K562 (cell line): ENCODE measurements around the gene ENOX2. TPM values are rescaled to one million over a fixed set of nuclear protein-coding genes. Genes with fewer than 3 reads are reported as not detected.

Experiments
- ATAC-seq: fragments of 200-7000 bp; cut with Tn5 transposase; 3 replicates; pipeline ENCODE4 v1.9.1; 2020; ENCODE audit warnings: moderate library complexity
- BruUV-seq: library from RNA; stranded (reverse); fragments of 400-500 nt; replicated peaks from 2 replicates; lab custom pipeline; 2021; lab: Mats Ljungman, UMichigan
- CTCF ChIA-PET: fragments of 300-600 bp; formaldehyde crosslinking; extraction: SDS; loops from one replicate; lab custom pipeline; 2021; ENCODE audit warnings: low intra/inter-chr PET ratio; lab: Yijun Ruan, JAX
- POLR2A ChIA-PET: fragments of 300-600, 350-650 bp; sonication (Branson Sonifier 250); formaldehyde crosslinking; extraction: SDS; loops from one replicate; lab custom pipeline; 2021; ENCODE audit warnings: antibody characterized with exemption, inconsistent platforms; lab: Yijun Ruan, JAX
- DNase-seq, 4 experiments: peaks; one replicate each; pipeline versions ENCODE4 v3.0.0 to v3.0.0-alpha.2; 2011 to 2018; ENCODE audit warnings: low spot score in 3 of 4, mixed read lengths in 3 of 4; ENCODE audit errors: extremely low read depth in 1 of 4
- FAIRE-seq: peaks from 2 replicates; lab custom pipeline; 2011; peaks lifted over from hg19 to GRCh38; lab: Jason Lieb, UNC
- H2AFZ ChIP-seq: 2 replicates; pipeline ENCODE4 v1.6.0; 2011; ENCODE audit warnings: low read depth, low read length, control low read depth, inconsistent platforms
- H3K27ac ChIP-seq: fragments of 200-600 bp; 3 replicates; pipeline ENCODE4 v1.8.0; 2011; ENCODE audit warnings: low read depth, mild to moderate bottlenecking, control low read depth, inconsistent platforms, low read length, moderate library complexity, mixed read lengths; ENCODE audit errors: extremely low read depth
- H3K27me3 ChIP-seq, 2 experiments: fragments of 300-600 bp in 1 of 2; 2 replicates in 1 of 2; 3 replicates in 1 of 2; pipeline versions ENCODE4 v1.6.0 to v1.8.0; 2011; ENCODE audit warnings: inconsistent platforms in 2 of 2, low read length in 2 of 2, mild to moderate bottlenecking in 1 of 2, mixed read lengths in 1 of 2, moderate library complexity in 1 of 2; ENCODE audit not compliant: control insufficient read depth in 2 of 2, insufficient read depth in 2 of 2
- H3K36me3 ChIP-seq: fragments of 300-600 bp; 3 replicates; pipeline ENCODE4 v1.8.0; 2011; ENCODE audit warnings: mild to moderate bottlenecking, low read length, inconsistent platforms; ENCODE audit not compliant: control insufficient read depth, insufficient read depth
- H3K4me1 ChIP-seq, 2 experiments: fragments of 200-600 bp in 1 of 2; replicated peaks in 1 of 2; 2 replicates in 1 of 2; 3 replicates in 1 of 2; pipeline versions ENCODE4 v1.5.1 to v1.8.0; 2011; ENCODE audit warnings: inconsistent platforms in 2 of 2, low read length in 2 of 2, mild to moderate bottlenecking in 1 of 2, mixed read lengths in 1 of 2, moderate library complexity in 1 of 2; ENCODE audit not compliant: control insufficient read depth in 2 of 2, insufficient read depth in 2 of 2
- H3K4me2 ChIP-seq: 2 replicates; pipeline ENCODE4 v1.6.1; 2011; ENCODE audit warnings: low read length, control low read depth, inconsistent platforms, mixed read lengths; ENCODE audit not compliant: insufficient read depth
- H3K4me3 ChIP-seq: fragments of 200-600 bp; sonication (generic), shearing (Covaris generic); 2 replicates; pipeline ENCODE4 v1.5.1; 2016; ENCODE audit warnings: control low read depth, inconsistent platforms
- H3K79me2 ChIP-seq: fragments of 200-600 bp; 3 replicates; pipeline ENCODE4 v1.8.0; 2011; ENCODE audit warnings: low read length, inconsistent platforms; ENCODE audit not compliant: control insufficient read depth, insufficient read depth
- H3K9ac ChIP-seq, 2 experiments: 2 replicates each; pipeline versions ENCODE4 v1.6.0 to v1.6.1; 2011; ENCODE audit warnings: low read depth in 2 of 2, low read length in 2 of 2, control low read depth in 1 of 2, inconsistent platforms in 1 of 2, mild to moderate bottlenecking in 1 of 2, mixed read lengths in 1 of 2; ENCODE audit not compliant: insufficient read depth in 1 of 2
- H3K9me1 ChIP-seq: one replicate; pipeline ENCODE4 v1.6.0; 2011; ENCODE audit warnings: inconsistent platforms, mild to moderate bottlenecking, low read length, moderate library complexity; ENCODE audit not compliant: control insufficient read depth, insufficient read depth
- H3K9me3 ChIP-seq: replicated peaks from 2 replicates; pipeline ENCODE4 v1.5.1; 2011; ENCODE audit warnings: low read depth, low read length, inconsistent platforms; ENCODE audit not compliant: control insufficient read depth, insufficient read depth
- H4K20me1 ChIP-seq: replicated peaks from 2 replicates; pipeline ENCODE4 v1.6.1; 2011; ENCODE audit warnings: low read length, inconsistent platforms, mixed read lengths; ENCODE audit not compliant: control insufficient read depth, insufficient read depth
- BRD4 ChIP-seq: fragments of 200-600 bp; sonication (generic); IDR thresholded peaks from 2 replicates; pipeline ENCODE4 v1.6.1; 2017; ENCODE audit warnings: inconsistent platforms
- BRF2 ChIP-seq: IDR thresholded peaks from 3 replicates; pipeline ENCODE4 v1.6.1; 2011; ENCODE audit warnings: borderline replicate concordance, mild to moderate bottlenecking; ENCODE audit not compliant: insufficient read length, insufficient read depth
- MAFF ChIP-seq: IDR thresholded peaks from 2 replicates; pipeline ENCODE4 v1.6.1; 2012; ENCODE audit warnings: low read length, improper control_type of control experiment
- MAFG ChIP-seq: fragments of 450-650 bp; conservative IDR thresholded peaks from 2 replicates; pipeline ENCODE4 v1.6.1; 2016; ENCODE audit warnings: missing genetic modification characterization, missing compliant biosample characterization
- MAFK ChIP-seq: IDR thresholded peaks from 2 replicates; pipeline ENCODE4 v1.6.1; 2011; ENCODE audit warnings: low read length, improper control_type of control experiment
- POLR2AphosphoS2 ChIP-seq: IDR thresholded peaks from 2 replicates; pipeline ENCODE4 v1.6.1; 2012; ENCODE audit warnings: low read length, improper control_type of control experiment
- PTBP1 ChIP-seq: fragments of 200-400 bp; formaldehyde crosslinking; IDR thresholded peaks from 2 replicates; pipeline ENCODE4 v1.6.1; 2017; ENCODE audit warnings: low read depth, low read length
- SMAD3 ChIP-seq: fragments of 450-650 bp; formaldehyde crosslinking; conservative IDR thresholded peaks from 2 replicates; pipeline ENCODE4 v1.4.0; 2020; ENCODE audit warnings: mild to moderate bottlenecking
- TAF1 ChIP-seq: IDR thresholded peaks from 2 replicates; pipeline ENCODE4 v1.6.1; 2011; ENCODE audit warnings: mild to moderate bottlenecking, low read length, moderate library complexity; ENCODE audit not compliant: insufficient read depth, control insufficient read depth, severe bottlenecking; ENCODE audit errors: extremely low read depth
- ZBTB26 ChIP-seq: fragments of 450-650 bp; formaldehyde crosslinking; IDR thresholded peaks from 2 replicates; pipeline ENCODE4 v1.4.0; 2022; ENCODE audit warnings: missing genetic modification characterization
- ZKSCAN1 ChIP-seq: fragments of 150-350 bp; IDR thresholded peaks from 2 replicates; pipeline ENCODE4 v1.6.1; 2016; ENCODE audit warnings: low read depth, low read length
- ZNF175 ChIP-seq: fragments of 200-800 bp; sonication (Bioruptor generic); IDR thresholded peaks from 2 replicates; pipeline ENCODE4 v1.6.1; 2016; ENCODE audit warnings: low read depth, mild to moderate bottlenecking, missing genetic modification characterization, missing compliant biosample characterization
- ZNF316 ChIP-seq: fragments of 450-650 bp; IDR thresholded peaks from 2 replicates; pipeline ENCODE4 v1.6.1; 2016
- WGBS: fragments of 100-300 bp; shearing (Covaris generic); methylation state at CpG from one replicate; pipeline ENCODE4 v1.1.6; 2016; ENCODE audit warnings: low coverage, mixed read lengths; ENCODE audit not compliant: insufficient coverage; ENCODE audit errors: missing lambda C conversion rate; 5-methylcytosine and 5-hydroxymethylcytosine counted together
- in situ Hi-C: fragments of 300-500 bp; cut with MboI; formaldehyde crosslinking; loops from 4 replicates; pipeline ENCODE4 v1.15.0; 2018; ENCODE audit warnings: inconsistent platforms, mixed read lengths
- intact Hi-C: fragments of 100-400 bp; cut with micrococcal nuclease; formaldehyde crosslinking; loops from 2 replicates; pipeline ENCODE4 v1.14.2; 2022
- polyA plus RNA-seq, 8 experiments: library from polyadenylated mRNA; depleted of rRNA in 4 of 8; stranded (reverse) in 5 of 8; unstranded in 3 of 8; fragments of >200 nt; fragmentation: Nextera tagmentation in 2 of 8; fragmentation: Illumina TruSeq in 1 of 8; extraction: Ambion mirVana in 2 of 8; extraction: Trizol in 1 of 8; gene quantifications; 2 replicates each; pipeline versions ENCODE4 v1.2.1 to v1.2.3, GENCODE V29; 2011 to 2014; ENCODE audit warnings: inconsistent platforms in 1 of 8, missing spikeins in 1 of 8
- total RNA-seq, 7 experiments: library from RNA; depleted of rRNA in 6 of 7; stranded (reverse); fragments of >200 nt in 6 of 7; fragmentation: Illumina TruSeq in 2 of 7; extraction: Trizol in 2 of 7; gene quantifications; 2 replicates each; pipeline versions ENCODE4 v1.2.1 to v1.2.3, GENCODE V29; 2011 to 2021; ENCODE audit warnings: low replicate concordance in 1 of 7
- TF ChIP-seq, protein P1 (sequence below): sonication (generic); formaldehyde crosslinking; IDR thresholded peaks from 2 replicates; pipeline ENCODE4 v1.8.1; 2023; ENCODE audit warnings: mild to moderate bottlenecking, missing genetic modification reagents

Gene ENOX2
- total and polyA plus RNA-seq, 9 of the 15 experiments (the other 6 are each of a cell fraction or from before 2014, with no cell fraction given) = 6.1 to 24.0 (median 13.8) TPM

GRCh38 chrX:130652824-130653578 lies 250.0 kb downstream of the ENOX2 start:
- no peaks in the 10 kb centered on the region for H3K27me3 ChIP-seq
- no TSS peak for BruUV-seq
- H2AFZ ChIP-seq = no peak overlapping the region
- WGBS = 65% methylated on average over 5 of the region's 6 CpGs
- no peak overlapping the region for H3K27ac ChIP-seq
- H4K20me1 ChIP-seq = no peaks in the 10 kb centered on the region
- H3K9me3 ChIP-seq = no peaks in the 10 kb centered on the region
- intact Hi-C loops = no loop called here
- no peak overlapping the region for H3K4me2 ChIP-seq
- in situ Hi-C loops = no loop called here
- ChIA-PET POLR2A (interaction anchor here (0.5 kb wide), 1 partner anchor 747 kb away, joined by 3 read pairs; the partner anchor contains the start of gene UTP14A), CTCF (no interaction called here)
- FAIRE-seq = no peak
- no peak overlapping the region for H3K4me3 ChIP-seq
- no peaks in the 10 kb centered on the region for H3K4me1 ChIP-seq
- no peak overlapping the region for H3K9ac ChIP-seq
- no peak for DNase-seq
- H3K9me1 ChIP-seq = no peaks in the 10 kb centered on the region
- no peaks in the 10 kb centered on the region for H3K79me2 ChIP-seq
- no peaks in the 10 kb centered on the region for H3K36me3 ChIP-seq
- TF ChIP-seq PTBP1 (no peak), MAFF (peak; percentile 34; the same call in 1 of the 2 replicates), ZNF175 (CRISPR knock-in tag) (no peak), ZKSCAN1 (no peak), BRD4 (no peak), SMAD3 (CRISPR knock-in tag) (no peak), TAF1 (no peak), MAFK (0 out of 2 replicates have a peak, but pooled peaks have one; percentile 38), ZNF316 (peak; percentile 35; the same call in 1 of the 2 replicates), ZBTB26 (CRISPR knock-in tag) (no peak), MAFG (tag) (no peak), POLR2AphosphoS2 (no peak), BRF2 (no peak)
- TF ChIP-seq, protein P1, sequence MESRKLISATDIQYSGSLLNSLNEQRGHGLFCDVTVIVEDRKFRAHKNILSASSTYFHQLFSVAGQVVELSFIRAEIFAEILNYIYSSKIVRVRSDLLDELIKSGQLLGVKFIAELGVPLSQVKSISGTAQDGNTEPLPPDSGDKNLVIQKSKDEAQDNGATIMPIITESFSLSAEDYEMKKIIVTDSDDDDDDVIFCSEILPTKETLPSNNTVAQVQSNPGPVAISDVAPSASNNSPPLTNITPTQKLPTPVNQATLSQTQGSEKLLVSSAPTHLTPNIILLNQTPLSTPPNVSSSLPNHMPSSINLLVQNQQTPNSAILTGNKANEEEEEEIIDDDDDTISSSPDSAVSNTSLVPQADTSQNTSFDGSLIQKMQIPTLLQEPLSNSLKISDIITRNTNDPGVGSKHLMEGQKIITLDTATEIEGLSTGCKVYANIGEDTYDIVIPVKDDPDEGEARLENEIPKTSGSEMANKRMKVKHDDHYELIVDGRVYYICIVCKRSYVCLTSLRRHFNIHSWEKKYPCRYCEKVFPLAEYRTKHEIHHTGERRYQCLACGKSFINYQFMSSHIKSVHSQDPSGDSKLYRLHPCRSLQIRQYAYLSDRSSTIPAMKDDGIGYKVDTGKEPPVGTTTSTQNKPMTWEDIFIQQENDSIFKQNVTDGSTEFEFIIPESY (CRISPR knock-in tag) = no peak
- no peak for ATAC-seq
